Measurements from ENCODE around the gene RNF214.

- TF ChIP-seq CTCF (IDR thresholded peaks at IDR 0.05; ENCODE audit: low read depth, low read length, poor library complexity, severe bottlenecking): no peak
- TF ChIP-seq EZH2phosphoT487 (IDR thresholded peaks at IDR 0.05; ENCODE audit: borderline replicate concordance, low read length): no peak
Measured at GRCh38 chr11:117230999-117231841, 1.3 kb upstream of the RNF214 start.
